GM18858 (cell line): ENCODE measurements around the gene TDRD10.

ENCODE experiments used
- ATAC-seq: cut with Tn5 transposase; IDR thresholded peaks from one replicate; pipeline ENCODE4 v1.9.1; 2021; ENCODE audit not compliant: unreplicated experiment

TDRD10 gene

GRCh38 chr1:154502066-154502743 lies at the start of gene TDRD10, which contains the start of gene SHE:
TSS of gene TDRD10 (plus strand) at chr1:154502219. CDS start at chr1:154506904, 4,685 bp downstream.
TSS of gene SHE (minus strand) at chr1:154502412. CDS start at chr1:154502026, 386 bp downstream.
- ATAC-seq: no peak

GRCh38 chr1:154453161-154453560 lies 48.9 kb upstream of the TDRD10 start:
- ATAC-seq: no peak

GRCh38 chr1:154453574-154454352 lies 48.3 kb upstream of the TDRD10 start:
- no peak for ATAC-seq

DNA sequence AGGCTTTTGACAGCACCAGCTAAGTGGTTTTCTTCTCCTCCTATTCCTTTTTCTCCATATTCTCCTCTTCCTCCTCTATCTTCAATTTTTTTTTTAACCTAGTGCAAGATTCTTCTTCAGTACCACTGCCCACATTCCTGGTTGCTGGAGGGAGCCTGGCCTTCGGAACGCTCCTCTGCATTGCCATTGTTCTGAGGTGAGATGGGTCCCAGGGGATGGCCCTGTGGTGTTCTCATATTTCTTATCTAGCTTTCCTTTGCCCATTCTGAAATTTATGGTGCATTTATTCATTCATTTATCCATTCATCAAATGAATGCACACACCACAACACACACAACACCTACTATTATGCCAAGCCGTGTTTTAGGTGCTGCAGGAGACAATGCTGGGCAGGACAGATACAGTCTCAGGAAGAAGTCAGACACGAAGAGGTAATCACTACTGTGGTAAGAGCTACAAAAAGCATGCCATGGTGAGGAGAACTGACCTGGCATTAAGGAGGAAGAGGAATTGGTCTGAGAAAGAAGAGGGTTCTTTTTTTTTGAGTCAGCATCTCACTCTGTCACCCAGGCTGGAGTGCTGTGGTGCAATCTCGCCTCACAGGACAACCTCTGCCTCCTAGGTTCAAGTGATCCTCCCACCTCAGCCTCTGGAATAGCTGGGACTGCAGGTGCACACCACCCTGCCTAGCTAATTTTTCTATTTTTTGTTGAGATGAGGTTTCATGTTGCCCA lies 47.5 kb upstream of the TDRD10 start:
- ATAC-seq: no peak

DNA sequence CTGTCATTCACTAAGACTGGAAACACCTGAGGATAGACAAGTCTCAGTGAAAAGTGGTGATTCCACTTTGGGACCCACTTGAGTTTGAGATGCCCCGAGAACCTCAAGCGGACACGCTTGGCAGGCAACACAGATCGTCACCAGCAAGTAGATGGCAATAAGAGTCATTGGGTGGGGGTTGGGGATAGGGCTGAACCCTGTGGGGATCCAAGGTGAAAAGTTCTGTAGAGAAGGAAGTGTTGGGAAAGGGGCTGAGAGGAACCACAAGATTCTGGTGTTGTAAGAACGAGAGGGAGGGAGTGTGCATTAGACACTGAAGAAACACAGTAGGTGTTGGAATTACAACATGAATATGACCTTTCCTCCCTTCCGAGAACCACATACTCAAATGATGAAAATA lies 45.4 kb upstream of the TDRD10 start:
- no peak for ATAC-seq

GRCh38 chr1:154459080-154459479 lies 42.9 kb upstream of the TDRD10 start:
- no peak for ATAC-seq

- ATAC-seq: no peak
Measured at GRCh38 chr1:154460695-154461260, 41.2 kb upstream of the TDRD10 start.

GRCh38 chr1:154463512-154463990 lies 38.5 kb upstream of the TDRD10 start:
- no peak for ATAC-seq

- no peak for ATAC-seq
Measured at GRCh38 chr1:154465621-154466195, 36.3 kb upstream of the TDRD10 start.

DNA sequence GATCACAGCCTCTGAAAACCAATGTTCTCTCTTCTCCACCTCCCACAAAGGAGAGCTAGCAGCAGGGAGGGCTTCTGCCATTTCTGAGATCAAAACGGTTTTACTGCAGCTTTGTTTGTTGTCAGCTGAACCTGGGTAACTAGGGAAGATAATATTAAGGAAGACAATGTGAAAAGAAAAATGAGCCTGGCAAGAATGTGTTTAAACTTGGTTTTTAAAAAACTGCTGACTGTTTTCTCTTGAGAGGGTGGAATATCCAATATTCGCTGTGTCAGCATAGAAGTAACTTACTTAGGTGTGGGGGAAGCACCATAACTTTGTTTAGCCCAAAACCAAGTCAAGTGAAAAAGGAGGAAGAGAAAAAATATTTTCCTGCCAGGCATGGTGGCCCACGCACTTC lies 35.8 kb upstream of the TDRD10 start:
- ATAC-seq: no peak

DNA sequence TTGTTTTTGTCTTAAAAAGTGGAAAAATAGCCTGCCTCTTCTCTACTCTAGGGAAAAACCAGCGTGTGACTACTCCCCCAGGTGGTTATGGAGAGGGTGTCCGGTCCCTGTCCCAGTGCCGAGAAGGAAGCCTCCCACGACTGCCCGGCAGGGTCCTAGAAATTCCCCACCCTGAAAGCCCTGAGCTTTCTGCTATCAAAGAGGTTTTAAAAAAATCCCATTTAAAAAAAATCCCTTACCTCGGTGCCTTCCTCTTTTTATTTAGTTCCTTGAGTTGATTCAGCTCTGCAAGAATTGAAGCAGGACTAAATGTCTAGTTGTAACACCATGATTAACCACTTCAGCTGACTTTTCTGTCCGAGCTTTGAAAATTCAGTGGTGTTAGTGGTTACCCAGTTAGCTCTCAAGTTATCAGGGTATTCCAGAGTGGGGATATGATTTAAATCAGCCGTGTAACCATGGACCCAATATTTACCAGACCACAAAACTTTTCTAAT lies 35.0 kb upstream of the TDRD10 start:
- no peak for ATAC-seq

- ATAC-seq: no peak
Measured at GRCh38 chr1:154467434-154468102, 34.5 kb upstream of the TDRD10 start.

- no peak for ATAC-seq
Measured at GRCh38 chr1:154468535-154469250, 33.3 kb upstream of the TDRD10 start.

DNA sequence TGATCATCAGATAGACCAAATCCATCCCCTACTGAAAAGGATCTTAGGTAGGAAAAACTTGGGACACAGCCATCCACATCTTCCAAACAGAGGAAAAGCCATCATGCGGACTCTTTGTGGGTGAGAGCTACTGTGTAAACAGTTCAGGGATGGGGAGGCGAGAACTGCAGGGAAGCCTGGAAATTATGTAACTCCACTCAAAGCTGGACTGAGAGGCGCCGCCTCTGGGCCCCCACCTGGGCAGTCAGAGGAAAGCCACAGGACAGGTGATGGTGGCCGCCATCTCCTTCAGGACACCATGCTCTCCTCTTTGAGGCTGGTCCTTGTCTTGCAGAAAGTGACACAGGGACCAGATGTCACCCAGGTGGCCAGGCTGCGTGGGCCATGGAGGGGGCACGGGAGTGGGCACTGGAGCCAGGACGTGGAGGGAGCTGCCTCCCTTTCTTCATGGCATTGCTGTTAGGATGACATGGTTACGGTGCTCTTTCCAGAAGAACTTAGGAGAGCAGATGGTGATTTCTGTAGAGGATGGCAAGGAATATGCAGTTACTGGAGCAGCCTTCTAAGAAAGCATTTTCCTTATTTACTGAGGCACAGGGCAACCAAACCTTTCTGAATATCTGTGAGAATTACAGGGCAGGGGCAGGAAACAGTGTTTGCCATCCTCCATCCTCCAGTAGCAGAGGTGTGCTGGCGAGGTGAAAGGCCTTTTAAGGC lies 32.0 kb upstream of the TDRD10 start:
- ATAC-seq: no peak

- ATAC-seq: no peak
Measured at GRCh38 chr1:154471304-154471703, 30.7 kb upstream of the TDRD10 start.

GRCh38 chr1:154474802-154475201 lies 27.2 kb upstream of the TDRD10 start:
- ATAC-seq: no peak

DNA sequence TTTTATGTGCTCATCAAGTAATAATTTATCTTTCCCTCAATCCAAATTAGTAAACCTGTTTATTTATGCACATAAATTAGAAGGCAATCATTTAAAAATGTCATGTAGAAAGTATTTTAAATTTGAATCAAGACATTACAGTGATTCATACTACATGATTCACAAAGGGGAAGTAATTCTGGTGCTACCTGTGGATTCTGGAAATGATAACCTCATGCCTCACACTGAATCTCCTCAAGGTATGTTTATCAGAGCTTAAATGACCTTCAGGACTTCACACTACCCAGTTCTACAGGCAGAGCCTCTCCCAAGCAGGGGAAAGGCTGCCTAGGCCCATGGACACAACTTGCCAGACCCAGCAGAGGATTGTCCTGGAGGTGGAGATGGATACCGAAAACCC lies 25.2 kb upstream of the TDRD10 start:
- no peak for ATAC-seq

GRCh38 chr1:154478013-154478412 lies 24.0 kb upstream of the TDRD10 start:
- ATAC-seq: no peak

DNA sequence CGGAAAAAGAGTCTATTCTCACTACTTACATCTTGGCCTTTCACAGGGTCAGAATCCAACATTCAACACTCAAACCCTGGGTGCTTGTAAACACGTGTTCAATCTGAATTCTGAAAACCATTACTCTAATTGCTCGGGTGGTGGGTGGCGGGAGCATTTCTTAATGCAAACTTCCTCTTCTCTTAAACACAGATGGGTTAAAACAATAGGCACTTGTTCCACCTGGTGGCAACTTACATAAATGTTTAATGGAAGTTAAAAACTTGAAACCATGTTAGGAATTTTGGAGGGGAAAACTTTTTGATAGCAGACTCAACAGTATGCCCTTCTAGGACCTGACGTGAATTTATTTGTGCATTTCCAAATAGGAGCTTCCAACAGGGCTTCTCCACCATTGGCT lies 23.4 kb upstream of the TDRD10 start:
- ATAC-seq: no peak
